ENCODE data around the gene REV3L.

REV3L gene

DNA sequence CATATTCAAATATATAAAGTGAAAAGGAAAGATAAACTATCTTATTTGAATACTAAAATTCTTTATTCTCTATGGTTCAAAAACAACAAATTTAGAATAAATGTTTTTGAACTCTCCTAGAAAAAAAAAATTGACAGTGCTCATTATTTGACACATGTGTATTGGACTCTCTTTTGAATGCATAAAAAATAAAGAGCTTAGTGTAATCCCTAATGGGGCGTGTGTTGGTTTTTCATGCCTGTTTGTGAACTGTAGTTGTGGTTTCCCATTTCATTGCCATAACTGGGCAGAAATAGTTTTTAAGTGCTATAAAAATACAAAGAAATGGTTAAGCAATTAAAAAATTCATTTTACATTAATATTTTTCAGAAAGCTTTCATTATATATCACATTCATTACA, 101.3 kb downstream of the REV3L start:
- H3K36me3 ChIP-seq (ENCODE audit: control insufficient read depth, insufficient read depth, low read length), result no peaks in the 10 kb centered on the region

DNA sequence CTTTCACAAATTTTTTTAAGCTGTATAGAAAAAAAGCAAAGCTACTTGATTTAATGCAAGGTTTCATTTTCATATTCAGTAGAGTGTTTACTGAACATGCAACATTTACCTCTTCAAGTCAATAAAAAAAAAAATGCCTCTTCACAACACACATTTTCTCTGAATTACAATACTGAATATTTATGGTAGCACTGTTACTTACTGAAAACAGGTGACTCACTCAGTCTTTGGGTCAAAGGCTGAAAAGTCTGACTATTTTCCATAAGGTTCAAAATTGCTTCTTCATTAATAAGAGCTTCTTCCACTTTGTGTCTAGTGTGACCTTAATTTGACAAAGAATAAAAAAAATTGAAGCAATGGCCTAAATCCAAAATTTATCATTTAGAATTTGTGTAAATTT, 101.9 kb downstream of the REV3L start:
- Histone ChIP-seq H3K36me3 (ENCODE audit: control insufficient read depth, insufficient read depth, low read length) (no peaks in the 10 kb centered on the region), H3K9me3 (ENCODE audit: control insufficient read depth, low read length) (no peaks in the 10 kb centered on the region), H3K27me3 (ENCODE audit: control insufficient read depth, insufficient read depth, low read length, poor library complexity, severe bottlenecking) (no peaks in the 10 kb centered on the region), H3K4me1 (ENCODE audit: control insufficient read depth, insufficient read depth, low read length) (no peaks in the 10 kb centered on the region), H3K27ac (ENCODE audit: insufficient read depth, low read depth, low read length, poor library complexity, severe bottlenecking) (no peak overlapping the region), H3K4me3 (ENCODE audit: insufficient read depth, low read depth, low read length) (no peak overlapping the region)

More for the DNA sequence above, 101.3 kb downstream of the REV3L start:
- H3K9me3 ChIP-seq (ENCODE audit: control insufficient read depth, low read length), result no peaks in the 10 kb centered on the region
- H3K27me3 ChIP-seq (ENCODE audit: control insufficient read depth, insufficient read depth, low read length, poor library complexity, severe bottlenecking), result no peaks in the 10 kb centered on the region
- H3K4me3 ChIP-seq (ENCODE audit: insufficient read depth, low read depth, low read length), result no peak overlapping the region
- no peak overlapping the region for H3K27ac ChIP-seq (ENCODE audit: insufficient read depth, low read depth, low read length, poor library complexity, severe bottlenecking)
- no peaks in the 10 kb centered on the region for H3K4me1 ChIP-seq (ENCODE audit: control insufficient read depth, insufficient read depth, low read length)
- 78 to 92% methylated on average over 1 of the region's 1 CpG for WGBS, 2 experiments

DNA sequence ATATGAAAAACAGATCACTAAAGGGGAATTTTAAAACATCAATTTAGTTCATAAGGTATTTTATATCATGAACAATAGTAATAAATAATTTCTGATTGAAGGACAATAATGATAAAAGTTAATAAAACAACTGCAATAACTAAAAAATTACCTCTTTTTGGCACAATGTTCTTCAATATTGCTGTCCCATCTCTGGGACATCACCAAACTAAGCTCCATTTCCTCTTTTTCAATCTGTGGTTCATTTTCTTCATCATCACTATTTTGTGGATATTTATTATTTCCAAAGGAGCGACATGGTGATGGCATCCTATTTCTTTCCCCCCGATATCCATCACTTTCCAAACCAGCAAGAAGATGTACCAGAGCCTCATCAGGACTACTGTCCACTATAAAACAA, 103.2 kb downstream of the REV3L start:
- 97 to 98% methylated on average over 2 of the region's 2 CpGs for WGBS, 2 experiments
- no peaks in the 10 kb centered on the region for H3K27me3 ChIP-seq (ENCODE audit: control insufficient read depth, insufficient read depth, low read length, poor library complexity, severe bottlenecking)
- H3K4me3 ChIP-seq (ENCODE audit: insufficient read depth, low read depth, low read length), result no peak overlapping the region
- no peaks in the 10 kb centered on the region for H3K4me1 ChIP-seq (ENCODE audit: control insufficient read depth, insufficient read depth, low read length)
- no peak overlapping the region for H3K27ac ChIP-seq (ENCODE audit: insufficient read depth, low read depth, low read length, poor library complexity, severe bottlenecking)
- H3K9me3 ChIP-seq (ENCODE audit: control insufficient read depth, low read length), result no peaks in the 10 kb centered on the region
- no peaks in the 10 kb centered on the region for H3K36me3 ChIP-seq (ENCODE audit: control insufficient read depth, insufficient read depth, low read length)

DNA sequence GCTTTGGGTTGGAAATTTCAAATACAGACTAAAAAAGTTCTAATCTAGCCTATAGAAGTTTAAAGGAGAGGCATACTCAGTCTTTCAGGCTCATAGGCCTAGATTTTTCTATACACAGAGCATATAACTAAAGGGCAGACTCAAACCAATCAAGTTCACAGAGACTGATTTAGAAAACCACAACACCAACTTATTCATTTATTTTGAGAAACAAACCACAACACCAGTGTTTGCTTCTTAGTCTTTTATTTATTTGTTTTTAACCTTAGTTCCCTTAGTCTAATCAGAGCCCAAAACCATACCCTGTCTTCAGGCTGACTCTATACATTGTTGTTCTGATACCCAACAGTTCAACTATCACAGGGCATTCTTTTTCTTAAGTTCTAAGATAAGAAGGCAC, 103.7 kb downstream of the REV3L start:
- Histone ChIP-seq H3K4me3 (ENCODE audit: insufficient read depth, low read depth, low read length) (no peak overlapping the region), H3K36me3 (ENCODE audit: control insufficient read depth, insufficient read depth, low read length) (no peaks in the 10 kb centered on the region), H3K4me1 (ENCODE audit: control insufficient read depth, insufficient read depth, low read length) (no peaks in the 10 kb centered on the region), H3K27ac (ENCODE audit: insufficient read depth, low read depth, low read length, poor library complexity, severe bottlenecking) (no peak overlapping the region), H3K27me3 (ENCODE audit: control insufficient read depth, insufficient read depth, low read length, poor library complexity, severe bottlenecking) (no peaks in the 10 kb centered on the region), H3K9me3 (ENCODE audit: control insufficient read depth, low read length) (no peaks in the 10 kb centered on the region)

DNA sequence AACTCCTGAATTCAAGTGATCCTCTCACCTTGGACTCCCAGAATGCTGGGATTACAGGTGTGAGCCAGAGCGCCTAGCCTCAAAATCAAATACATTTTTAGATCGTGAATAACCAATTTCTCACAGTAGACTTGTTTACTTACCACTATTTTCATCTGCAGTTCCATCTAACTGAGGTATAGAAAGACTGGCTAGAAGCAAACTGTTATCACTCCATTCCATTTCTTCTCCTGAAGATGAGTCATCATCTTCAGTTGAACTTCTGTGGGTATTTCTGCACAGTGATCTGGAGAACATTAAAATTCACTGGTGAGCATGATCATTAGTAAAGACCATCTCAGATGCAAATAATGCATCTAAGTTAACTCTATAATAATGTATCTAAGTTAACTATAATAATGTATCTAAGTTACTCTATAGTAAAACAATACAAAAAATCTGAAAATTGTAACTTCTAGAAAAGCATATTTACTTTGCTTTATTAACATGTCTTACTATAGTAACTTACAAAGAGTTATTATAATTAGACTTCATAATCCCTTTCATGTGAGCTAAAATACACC, 105.4 kb downstream of the REV3L start:
- Histone ChIP-seq H3K4me3 (ENCODE audit: insufficient read depth, low read depth, low read length) (no peak overlapping the region), H3K36me3 (ENCODE audit: control insufficient read depth, insufficient read depth, low read length) (no peaks in the 10 kb centered on the region), H3K27me3 (ENCODE audit: control insufficient read depth, insufficient read depth, low read length, poor library complexity, severe bottlenecking) (no peaks in the 10 kb centered on the region), H3K9me3 (ENCODE audit: control insufficient read depth, low read length) (no peaks in the 10 kb centered on the region), H3K27ac (ENCODE audit: insufficient read depth, low read depth, low read length, poor library complexity, severe bottlenecking) (no peak overlapping the region), H3K4me1 (ENCODE audit: control insufficient read depth, insufficient read depth, low read length) (no peaks in the 10 kb centered on the region)
- 92 to 94% methylated on average over 2 of the region's 2 CpGs for WGBS, 2 experiments

DNA sequence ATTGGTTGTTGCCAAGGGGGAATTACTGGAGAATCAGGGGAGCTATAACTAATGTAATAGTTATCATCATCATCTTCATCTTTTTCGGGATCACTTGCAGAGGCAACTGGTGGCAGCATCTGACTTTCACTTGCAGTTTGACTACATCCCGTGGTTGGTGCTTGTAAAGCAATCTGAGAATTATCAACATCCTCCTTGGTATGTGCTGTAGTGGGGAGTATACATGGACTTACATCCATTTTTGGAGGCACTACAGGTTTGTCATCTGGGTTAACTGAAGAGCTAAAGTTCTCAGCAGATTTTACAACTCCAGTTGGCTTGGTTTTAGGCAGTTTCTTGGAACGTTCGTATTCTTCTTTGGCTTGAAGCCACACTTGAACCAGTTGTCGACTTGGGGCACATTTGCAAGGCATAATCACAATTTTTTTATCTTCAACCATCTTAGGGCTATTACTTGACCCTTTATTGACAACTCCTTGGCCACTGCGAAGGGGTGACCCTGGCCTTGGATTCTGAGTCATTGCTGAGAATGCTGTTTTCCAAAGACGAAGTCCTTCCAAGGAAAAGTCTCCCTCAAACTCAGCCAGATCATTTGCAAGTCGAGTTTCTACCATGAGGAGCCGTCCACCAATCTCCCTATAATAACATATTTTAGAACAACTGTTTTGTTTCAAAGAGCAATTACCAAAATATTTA, 115.5 kb downstream of the REV3L start:
- WGBS, 2 experiments, result 95 to 96% methylated on average over 9 of the region's 9 CpGs
- Histone ChIP-seq H3K27ac (ENCODE audit: insufficient read depth, low read depth, low read length, poor library complexity, severe bottlenecking) (no peak overlapping the region), H3K27me3 (ENCODE audit: control insufficient read depth, insufficient read depth, low read length, poor library complexity, severe bottlenecking) (no peaks in the 10 kb centered on the region), H3K4me3 (ENCODE audit: insufficient read depth, low read depth, low read length) (no peak overlapping the region), H3K9me3 (ENCODE audit: control insufficient read depth, low read length) (no peaks in the 10 kb centered on the region), H3K4me1 (ENCODE audit: control insufficient read depth, insufficient read depth, low read length) (no peaks in the 10 kb centered on the region), H3K36me3 (ENCODE audit: control insufficient read depth, insufficient read depth, low read length) (no peaks in the 10 kb centered on the region)

DNA sequence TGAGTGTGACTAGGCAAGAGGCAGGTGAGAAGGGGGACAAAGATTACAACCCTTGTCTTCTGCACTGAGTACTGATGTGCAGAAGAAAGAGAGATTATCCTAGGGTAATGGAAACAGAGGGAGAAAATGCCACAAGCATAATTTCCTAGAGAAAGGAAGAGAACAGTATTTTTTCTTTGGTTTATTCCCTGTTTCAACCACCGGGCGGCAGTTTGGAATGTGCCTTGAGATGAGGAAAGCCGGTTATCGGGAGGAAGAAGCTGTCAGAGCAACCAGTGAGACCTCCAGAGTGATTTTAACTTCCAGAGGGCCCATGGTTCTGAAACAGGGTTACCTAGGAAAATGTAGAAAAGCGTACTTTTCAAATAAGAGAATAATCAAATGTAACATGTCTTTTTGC, 121.4 kb downstream of the REV3L start:
- no peak overlapping the region for H3K27ac ChIP-seq (ENCODE audit: insufficient read depth, low read depth, low read length, poor library complexity, severe bottlenecking)
- no peaks in the 10 kb centered on the region for H3K9me3 ChIP-seq (ENCODE audit: control insufficient read depth, low read length)
- no peak overlapping the region for H3K4me3 ChIP-seq (ENCODE audit: insufficient read depth, low read depth, low read length)
- 17 to 43% methylated on average over 4 to 5 of the region's 5 CpGs for WGBS, 2 experiments
- H3K36me3 ChIP-seq (ENCODE audit: control insufficient read depth, insufficient read depth, low read length), result peaks cover 4% of the 10 kb centered on the region
- no peaks in the 10 kb centered on the region for H3K4me1 ChIP-seq (ENCODE audit: control insufficient read depth, insufficient read depth, low read length)
- no peaks in the 10 kb centered on the region for H3K27me3 ChIP-seq (ENCODE audit: control insufficient read depth, insufficient read depth, low read length, poor library complexity, severe bottlenecking)

DNA sequence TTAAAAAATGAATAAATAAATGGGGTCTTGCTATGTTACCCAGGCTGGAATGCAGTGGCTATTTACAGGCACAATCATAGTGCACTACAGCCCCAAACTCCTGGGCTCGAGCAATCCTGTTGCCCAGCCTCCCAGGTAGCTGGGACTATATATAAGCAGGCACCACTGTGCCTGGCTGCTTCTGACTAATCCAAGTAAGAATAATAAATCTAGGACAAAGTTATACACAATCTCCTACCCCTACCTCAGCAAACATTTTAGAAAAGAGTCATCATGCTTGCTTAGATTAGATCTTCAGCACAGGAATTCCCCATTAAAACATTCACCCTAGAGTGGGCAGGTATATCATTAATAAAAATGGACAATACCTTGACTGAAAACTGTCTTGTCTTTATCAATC, 124.6 kb downstream of the REV3L start:
- Histone ChIP-seq H3K27ac (ENCODE audit: insufficient read depth, low read depth, low read length, poor library complexity, severe bottlenecking) (no peak overlapping the region), H3K4me3 (ENCODE audit: insufficient read depth, low read depth, low read length) (no peak overlapping the region), H3K27me3 (ENCODE audit: control insufficient read depth, insufficient read depth, low read length, poor library complexity, severe bottlenecking) (no peaks in the 10 kb centered on the region), H3K9me3 (ENCODE audit: control insufficient read depth, low read length) (no peaks in the 10 kb centered on the region), H3K4me1 (ENCODE audit: control insufficient read depth, insufficient read depth, low read length) (no peaks in the 10 kb centered on the region), H3K36me3 (ENCODE audit: control insufficient read depth, insufficient read depth, low read length) (peaks cover 4% of the 10 kb centered on the region)
- 85 to 94% methylated on average over 1 of the region's 1 CpG for WGBS, 2 experiments

DNA sequence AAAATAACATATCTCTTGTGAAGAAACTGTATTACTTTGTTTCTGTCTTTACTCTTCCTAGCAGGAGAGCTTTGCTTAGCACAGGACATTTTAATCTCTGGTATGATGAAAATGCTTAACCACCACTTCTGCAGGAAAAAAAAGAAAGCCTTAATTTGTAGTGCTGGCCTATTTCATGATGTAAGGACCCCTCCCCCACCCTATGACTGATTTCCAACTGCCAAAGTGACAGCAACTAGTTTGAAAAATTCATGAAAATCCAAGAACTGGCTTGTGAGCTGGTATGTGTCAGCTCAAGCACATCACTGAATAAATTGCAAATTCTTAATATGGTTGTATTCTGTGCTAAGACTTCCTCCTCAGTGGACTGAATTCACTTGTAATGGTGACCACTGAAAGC, 125.3 kb downstream of the REV3L start:
- no peaks in the 10 kb centered on the region for H3K27me3 ChIP-seq (ENCODE audit: control insufficient read depth, insufficient read depth, low read length, poor library complexity, severe bottlenecking)
- peaks cover 4% of the 10 kb centered on the region for H3K36me3 ChIP-seq (ENCODE audit: control insufficient read depth, insufficient read depth, low read length)
- H3K4me1 ChIP-seq (ENCODE audit: control insufficient read depth, insufficient read depth, low read length), result no peaks in the 10 kb centered on the region
- no peaks in the 10 kb centered on the region for H3K9me3 ChIP-seq (ENCODE audit: control insufficient read depth, low read length)
- no peak overlapping the region for H3K4me3 ChIP-seq (ENCODE audit: insufficient read depth, low read depth, low read length)
- no peak overlapping the region for H3K27ac ChIP-seq (ENCODE audit: insufficient read depth, low read depth, low read length, poor library complexity, severe bottlenecking)

DNA sequence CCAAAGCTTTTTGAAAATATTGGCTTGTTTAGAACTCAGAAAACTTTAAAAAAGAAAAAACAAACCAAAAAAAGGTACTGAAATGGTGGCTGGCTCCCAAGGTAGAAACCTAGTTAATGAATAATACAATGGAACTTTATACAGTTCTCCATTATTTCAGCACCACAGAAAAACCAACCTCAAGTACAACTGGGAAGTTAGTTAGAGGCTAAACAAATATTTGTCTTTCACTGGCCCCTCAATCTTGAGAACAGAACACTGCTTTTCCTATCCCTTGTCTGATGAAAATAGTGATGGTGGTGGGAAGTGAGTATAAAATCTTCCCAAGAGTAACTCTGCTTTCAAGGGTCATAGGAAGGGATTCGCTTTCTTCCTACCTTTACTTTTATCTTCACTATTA, 126.5 kb downstream of the REV3L start:
- Histone ChIP-seq H3K4me1 (ENCODE audit: control insufficient read depth, insufficient read depth, low read length) (no peaks in the 10 kb centered on the region), H3K36me3 (ENCODE audit: control insufficient read depth, insufficient read depth, low read length) (peaks cover 4% of the 10 kb centered on the region), H3K27me3 (ENCODE audit: control insufficient read depth, insufficient read depth, low read length, poor library complexity, severe bottlenecking) (no peaks in the 10 kb centered on the region), H3K9me3 (ENCODE audit: control insufficient read depth, low read length) (no peaks in the 10 kb centered on the region), H3K4me3 (ENCODE audit: insufficient read depth, low read depth, low read length) (no peak overlapping the region), H3K27ac (ENCODE audit: insufficient read depth, low read depth, low read length, poor library complexity, severe bottlenecking) (no peak overlapping the region)
- 90 to 100% methylated on average over 1 of the region's 1 CpG for WGBS, 2 experiments

All from ectodermal cell (in vitro differentiated cells).